ENCODE measurements around the gene FAM222B.
"Not testable (repeated sequence)": the region's sequence is repeated elsewhere in the genome, so short reads cannot be mapped to it uniquely, and the experiment has no call there.

Gene FAM222B

GRCh38 chr17:28871056-28871579, 28.5 kb upstream of the FAM222B start:
- DNase-seq = peak; percentile 68

GRCh38 chr17:28867276-28867675, 24.7 kb upstream of the FAM222B start:
- no peak for DNase-seq

GRCh38 chr17:28865946-28866752, 23.6 kb upstream of the FAM222B start:
- DNase-seq = no peak

- DNase-seq = no peak
Measured at GRCh38 chr17:28864991-28865849, 22.6 kb upstream of the FAM222B start.

GRCh38 chr17:28863953-28864352, 21.4 kb upstream of the FAM222B start:
- no peak for DNase-seq

GRCh38 chr17:28862561-28862960, 20.0 kb upstream of the FAM222B start:
- DNase-seq = no peak

- DNase-seq = no peak
Measured at GRCh38 chr17:28861393-28862203, 19.0 kb upstream of the FAM222B start.

- DNase-seq = no peak
Measured at GRCh38 chr17:28860363-28860808, 17.8 kb upstream of the FAM222B start.

- DNase-seq = no peak
Measured at GRCh38 chr17:28858801-28859355, 16.3 kb upstream of the FAM222B start.

GRCh38 chr17:28857905-28858800, 15.6 kb upstream of the FAM222B start:
- no peak for DNase-seq

- no peak for DNase-seq
Measured at GRCh38 chr17:28856028-28856574, 13.5 kb upstream of the FAM222B start.

- DNase-seq = no peak
Measured at GRCh38 chr17:28855336-28855679, 12.7 kb upstream of the FAM222B start.

- peak; percentile 89 for DNase-seq
Measured at GRCh38 chr17:28854457-28855335, 12.1 kb upstream of the FAM222B start, which contains the start of gene ERAL1. Gene ERAL1, plus strand, starts transcription at chr17:28855016. Its CDS starts 19 bp downstream, at chr17:28855035.

- no peak for DNase-seq
Measured at GRCh38 chr17:28853295-28853694, 10.7 kb upstream of the FAM222B start.

GRCh38 chr17:28849281-28849680, 6.7 kb upstream of the FAM222B start:
- no peak for DNase-seq

- peak; percentile 90 for DNase-seq
Measured at GRCh38 chr17:28848667-28849066, 6.1 kb upstream of the FAM222B start.

GRCh38 chr17:28846699-28847098, 4.1 kb upstream of the FAM222B start:
- DNase-seq = not testable (repeated sequence)

GRCh38 chr17:28846231-28846630, 3.6 kb upstream of the FAM222B start:
- DNase-seq = no peak

- DNase-seq = no peak
Measured at GRCh38 chr17:28843816-28844148, 1.2 kb upstream of the FAM222B start.

GRCh38 chr17:28841901-28842281, 699 bp downstream of the FAM222B start:
- no peak for DNase-seq
